Kidney (tissue), 14 donors: ENCODE measurements around the gene NOP14. TPM values are rescaled to one million over a fixed set of nuclear protein-coding genes. Genes with fewer than 3 reads are reported as not detected.

Source experiments
- DNase-seq, 5 donors: peaks; one replicate each; pipeline ENCODE4 v3.0.0-alpha.2; 2013 to 2020
- FAIRE-seq: peaks from 2 replicates; lab custom pipeline; 2012; peaks lifted over from hg19 to GRCh38; lab: Jason Lieb, UNC
- H3K27ac ChIP-seq, 2 donors: one replicate each; pipeline ENCODE4 v1.7.0; 2013; ENCODE audit warnings: low read depth in 2 of 2, low read length in 2 of 2, inconsistent platforms in 1 of 2
- H3K27me3 ChIP-seq: one replicate; pipeline ENCODE4 v1.7.1; 2013; ENCODE audit warnings: low read length, inconsistent platforms; ENCODE audit not compliant: control insufficient read depth, insufficient read depth
- H3K36me3 ChIP-seq, 3 donors: one replicate each; pipeline versions ENCODE4 v1.7.0 to v1.7.1; 2013; ENCODE audit warnings: low read length in 3 of 3, control low read depth in 1 of 3, inconsistent platforms in 1 of 3; ENCODE audit not compliant: insufficient read depth in 3 of 3, control insufficient read depth in 2 of 3
- H3K4me1 ChIP-seq, 3 donors: one replicate each; pipeline versions ENCODE4 v1.7.0 to v1.7.1; 2013; ENCODE audit warnings: low read length in 3 of 3, inconsistent platforms in 1 of 3, low read depth in 1 of 3; ENCODE audit not compliant: control insufficient read depth in 2 of 3, insufficient read depth in 2 of 3
- H3K4me3 ChIP-seq, 3 donors: one replicate each; pipeline versions ENCODE4 v1.7.0 to v1.8.1; 2013; ENCODE audit warnings: low read length in 3 of 3, control low read depth in 1 of 3, inconsistent platforms in 1 of 3
- H3K9ac ChIP-seq, 3 donors: one replicate each; pipeline versions ENCODE4 v1.7.0 to v1.7.1; 2013; ENCODE audit warnings: low read length in 3 of 3, control low read depth in 1 of 3, inconsistent platforms in 1 of 3
- H3K9me3 ChIP-seq, 3 donors: one replicate each; pipeline versions ENCODE4 v1.7.0 to v1.7.1; 2013; ENCODE audit warnings: low read length in 3 of 3, control low read depth in 1 of 3, inconsistent platforms in 1 of 3; ENCODE audit not compliant: control insufficient read depth in 2 of 3, insufficient read depth in 1 of 3
- CTCF ChIP-seq: IDR thresholded peaks from 3 replicates; pipeline ENCODE4 v1.5.1; 2012; ENCODE audit warnings: mild to moderate bottlenecking, moderate library complexity, borderline replicate concordance; ENCODE audit not compliant: insufficient read depth; ENCODE audit errors: extremely low read depth
- intact Hi-C: fragments of 100-400 bp; cut with DNase I; formaldehyde crosslinking; loops from one replicate; pipeline ENCODE4 v1.11.1; 2022
- polyA plus RNA-seq: library from polyadenylated mRNA; stranded (reverse); fragments of 350-450 nt; fragmentation: Illumina TruSeq; extraction: RNeasy Lipid Tissue Mini Kit (QIAGEN cat#74804); gene quantifications from one replicate; pipeline ENCODE4 v1.2.3, GENCODE V29; 2014; ENCODE audit warnings: low read depth, low replicate concordance; ENCODE audit not compliant: insufficient read depth
- total RNA-seq: library from RNA; stranded (reverse); fragmentation: NEBNext Ultra II Directional; extraction: Animal tissue kit (Norgen Biotek cat#: 25700); gene quantifications from one replicate; pipeline ENCODE4 v1.2.1, GENCODE V29; 2021
- donor health status: control.
- donor health status: control.
- donor health status: control.
- donor health status: control.
- donor health status: control.
- donor health status: DM: yes; HTN: yes; CAD: no.
- donor health status: Normal renal cell carcinoma (clear cell type).

Gene NOP14
- total and polyA plus RNA-seq, 2 donors from 2014 or later: 15.1 to 22.0 TPM

GRCh38 chr4:2944091-2944482 lies 19.1 kb downstream of the NOP14 start:
- Histone ChIP-seq H3K9ac (no peak overlapping the region), H3K36me3 (peaks cover 6 to 66% (median 43%) of the 10 kb centered on the region in 3 donors), H3K27me3 (no peaks in the 10 kb centered on the region), H3K27ac (no peak overlapping the region), H3K4me3 (no peak overlapping the region), H3K9me3 (no peaks in the 10 kb centered on the region), H3K4me1 (peaks cover 0 to 6% (median 0%) of the 10 kb centered on the region in 3 donors)
- DNase-seq (no peak), FAIRE-seq (no peak)
- intact Hi-C loops: no loop called here
- TF ChIP-seq CTCF: no peak

- TF ChIP-seq CTCF: no peak
- Histone ChIP-seq H3K27ac (no peak overlapping the region), H3K36me3 (peaks cover 6 to 71% (median 41%) of the 10 kb centered on the region in 3 donors), H3K4me1 (peaks cover 0 to 6% (median 0%) of the 10 kb centered on the region in 3 donors), H3K9me3 (no peaks in the 10 kb centered on the region), H3K27me3 (no peaks in the 10 kb centered on the region), H3K9ac (no peak overlapping the region), H3K4me3 (no peak overlapping the region)
- DNase-seq (peak in 1 of 5 donors; percentile 31), FAIRE-seq (no peak)
- intact Hi-C loops: no loop called here
These were observed 19.7 kb downstream of the NOP14 start for GRCh38 chr4:2943364-2944090.

- Histone ChIP-seq H3K9ac (no peak overlapping the region), H3K4me1 (peaks cover 0 to 5% (median 0%) of the 10 kb centered on the region in 3 donors), H3K27me3 (no peaks in the 10 kb centered on the region), H3K36me3 (peaks cover 6 to 67% (median 38%) of the 10 kb centered on the region in 3 donors), H3K4me3 (no peak overlapping the region), H3K27ac (no peak overlapping the region), H3K9me3 (no peaks in the 10 kb centered on the region)
- no peak for TF ChIP-seq CTCF
- DNase-seq (peak in 2 of 5 donors; percentile 38 to 85), FAIRE-seq (no peak)
- intact Hi-C loops: no loop called here
These were observed 20.5 kb downstream of the NOP14 start for GRCh38 chr4:2942532-2943363.
